ENCODE results near the gene ZNF69. TPM values are rescaled to one million over a fixed set of nuclear protein-coding genes. Genes with fewer than 3 reads are reported as not detected.
"Not testable (repeated sequence)": the region's sequence is repeated elsewhere in the genome, so short reads cannot be mapped to it uniquely, and the experiment has no call there.

Gene ZNF69
- total and polyA plus RNA-seq, 12 donors, result 5.5 to 138 (median 11.9) TPM

DNA sequence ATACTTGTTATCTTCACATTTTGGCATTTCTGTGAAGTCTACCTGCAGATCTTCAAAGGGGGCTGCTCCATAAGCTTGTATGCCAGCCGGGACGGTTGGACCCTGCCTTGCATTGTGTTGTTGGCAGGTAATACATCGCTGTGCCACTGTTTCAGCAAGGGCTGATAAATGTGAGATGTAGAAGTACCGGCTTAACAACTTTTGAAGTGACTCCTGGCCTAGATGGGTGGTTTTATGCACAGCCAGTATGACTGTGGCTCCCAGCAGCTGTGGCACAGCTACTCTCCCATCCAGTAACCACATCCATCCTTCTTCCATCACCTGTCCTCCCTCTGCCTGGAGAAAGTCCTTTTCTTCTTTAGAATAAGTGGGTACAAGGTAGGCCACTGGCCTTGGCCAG lies 57.1 kb downstream of the ZNF69 start:
- Histone ChIP-seq H3K4me1 (replicated peaks in 1 of 2) (no peaks in the 10 kb centered on the region), H3K9me3 (replicated peaks in 1 of 3) (peaks cover 4 to 88% (median 26%) of the 10 kb centered on the region in 3 donors), H3K27ac (no peak overlapping the region), H3K36me3 (replicated peaks in 1 of 2) (peaks cover 0 to 26% of the 10 kb centered on the region in 2 donors), H3K4me3 (no peak overlapping the region), H3K27me3 (no peaks in the 10 kb centered on the region)
- 93 to 99% (median 96%) methylated on average over 4 of the region's 4 CpGs for WGBS, 4 donors
- no peak for DNase-seq
- TF ChIP-seq, protein P1, sequence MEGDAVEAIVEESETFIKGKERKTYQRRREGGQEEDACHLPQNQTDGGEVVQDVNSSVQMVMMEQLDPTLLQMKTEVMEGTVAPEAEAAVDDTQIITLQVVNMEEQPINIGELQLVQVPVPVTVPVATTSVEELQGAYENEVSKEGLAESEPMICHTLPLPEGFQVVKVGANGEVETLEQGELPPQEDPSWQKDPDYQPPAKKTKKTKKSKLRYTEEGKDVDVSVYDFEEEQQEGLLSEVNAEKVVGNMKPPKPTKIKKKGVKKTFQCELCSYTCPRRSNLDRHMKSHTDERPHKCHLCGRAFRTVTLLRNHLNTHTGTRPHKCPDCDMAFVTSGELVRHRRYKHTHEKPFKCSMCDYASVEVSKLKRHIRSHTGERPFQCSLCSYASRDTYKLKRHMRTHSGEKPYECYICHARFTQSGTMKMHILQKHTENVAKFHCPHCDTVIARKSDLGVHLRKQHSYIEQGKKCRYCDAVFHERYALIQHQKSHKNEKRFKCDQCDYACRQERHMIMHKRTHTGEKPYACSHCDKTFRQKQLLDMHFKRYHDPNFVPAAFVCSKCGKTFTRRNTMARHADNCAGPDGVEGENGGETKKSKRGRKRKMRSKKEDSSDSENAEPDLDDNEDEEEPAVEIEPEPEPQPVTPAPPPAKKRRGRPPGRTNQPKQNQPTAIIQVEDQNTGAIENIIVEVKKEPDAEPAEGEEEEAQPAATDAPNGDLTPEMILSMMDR (IDR thresholded peaks at IDR 0.05), result no peak
- no peak for TF ChIP-seq POLR2A (IDR thresholded peaks at IDR 0.05)
- intact Hi-C loops (cut with DNase I), result no loop called here

DNA sequence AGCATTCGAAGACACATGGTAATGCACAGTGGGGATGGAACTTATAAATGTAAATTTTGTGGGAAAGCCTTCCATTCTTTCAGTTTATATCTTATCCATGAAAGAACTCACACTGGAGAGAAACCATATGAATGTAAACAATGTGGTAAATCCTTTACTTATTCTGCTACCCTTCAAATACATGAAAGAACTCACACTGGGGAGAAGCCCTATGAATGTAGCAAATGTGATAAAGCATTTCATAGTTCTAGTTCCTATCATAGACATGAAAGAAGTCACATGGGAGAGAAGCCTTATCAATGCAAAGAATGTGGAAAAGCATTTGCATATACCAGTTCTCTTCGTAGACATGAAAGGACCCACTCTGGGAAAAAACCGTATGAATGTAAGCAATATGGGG lies 61.1 kb downstream of the ZNF69 start:
- peaks cover 15 to 90% (median 26%) of the 10 kb centered on the region in 3 donors for H3K9me3 ChIP-seq (replicated peaks in 1 of 3)
- 93 to 98% (median 96%) methylated on average over 3 of the region's 3 CpGs for WGBS, 4 donors
- no peak for DNase-seq
- intact Hi-C loops (cut with DNase I), result no loop called here
- no peak overlapping the region for H3K27ac ChIP-seq
- no peaks in the 10 kb centered on the region for H3K27me3 ChIP-seq
- H3K4me1 ChIP-seq (replicated peaks in 1 of 2), result no peaks in the 10 kb centered on the region
- H3K36me3 ChIP-seq (replicated peaks in 1 of 2), result peaks cover 0 to 28% of the 10 kb centered on the region in 2 donors
- no peak for TF ChIP-seq POLR2A (IDR thresholded peaks at IDR 0.05)
- TF ChIP-seq, protein P1 (IDR thresholded peaks at IDR 0.05), result no peak
- H3K4me3 ChIP-seq, result peak overlapping the region in 1 of 4 donors; percentile 31

DNA sequence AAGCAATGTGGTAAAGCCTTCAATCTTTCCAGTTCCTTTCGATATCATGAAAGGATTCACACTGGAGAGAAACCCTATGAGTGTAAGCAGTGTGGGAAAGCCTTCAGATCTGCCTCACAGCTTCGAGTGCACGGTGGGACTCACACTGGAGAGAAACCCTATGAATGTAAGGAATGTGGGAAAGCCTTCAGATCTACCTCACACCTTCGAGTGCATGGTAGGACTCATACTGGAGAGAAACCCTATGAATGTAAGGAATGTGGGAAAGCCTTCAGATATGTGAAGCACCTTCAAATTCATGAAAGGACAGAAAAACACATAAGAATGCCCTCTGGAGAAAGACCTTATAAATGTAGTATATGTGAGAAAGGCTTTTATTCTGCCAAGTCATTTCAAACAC lies 61.6 kb downstream of the ZNF69 start:
- peaks cover 15 to 84% (median 26%) of the 10 kb centered on the region in 3 donors for H3K9me3 ChIP-seq (replicated peaks in 1 of 3)
- H3K27me3 ChIP-seq, result no peaks in the 10 kb centered on the region
- TF ChIP-seq POLR2A (IDR thresholded peaks at IDR 0.05), result no peak
- TF ChIP-seq, protein P1 (IDR thresholded peaks at IDR 0.05), result no peak
- WGBS, 4 donors, result 94 to 98% (median 96%) methylated on average over 4 of the region's 4 CpGs
- H3K27ac ChIP-seq, result no peak overlapping the region
- H3K36me3 ChIP-seq (replicated peaks in 1 of 2), result peaks cover 0 to 28% of the 10 kb centered on the region in 2 donors
- no peak for DNase-seq
- H3K4me3 ChIP-seq, result peak overlapping the region in 1 of 4 donors; percentile 31
- H3K4me1 ChIP-seq (replicated peaks in 1 of 2), result no peaks in the 10 kb centered on the region
- intact Hi-C loops (cut with DNase I), result no loop called here

DNA sequence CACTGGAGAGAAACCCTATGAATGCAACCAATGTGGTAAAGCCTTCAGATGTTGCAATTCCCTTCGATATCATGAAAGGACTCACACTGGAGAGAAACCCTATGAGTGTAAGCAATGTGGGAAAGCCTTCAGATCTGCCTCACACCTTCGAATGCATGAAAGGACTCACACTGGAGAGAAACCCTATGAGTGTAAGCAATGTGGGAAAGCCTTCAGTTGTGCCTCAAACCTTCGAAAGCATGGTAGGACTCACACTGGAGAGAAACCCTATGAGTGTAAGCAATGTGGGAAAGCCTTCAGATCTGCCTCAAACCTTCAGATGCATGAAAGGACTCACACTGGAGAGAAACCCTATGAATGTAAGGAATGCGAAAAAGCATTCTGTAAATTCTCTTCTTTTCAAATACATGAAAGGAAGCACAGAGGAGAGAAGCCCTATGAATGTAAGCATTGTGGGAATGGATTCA lies 62.1 kb downstream of the ZNF69 start:
- H3K27ac ChIP-seq; H3K4me1 ChIP-seq (replicated peaks in 1 of 2); DNase-seq; intact Hi-C loops (cut with DNase I); H3K27me3 ChIP-seq: not testable (repeated sequence)
- H3K4me3 ChIP-seq, result peak overlapping the region in 1 of 4 donors; percentile 31
- H3K36me3 ChIP-seq (replicated peaks in 1 of 2), result peaks cover 0 to 28% of the 10 kb centered on the region in 2 donors
- H3K9me3 ChIP-seq (replicated peaks in 1 of 3), result peaks cover 15 to 80% (median 26%) of the 10 kb centered on the region in 3 donors
- 92 to 100% (median 98%) methylated on average over 4 of the region's 4 CpGs for WGBS, 4 donors

DNA sequence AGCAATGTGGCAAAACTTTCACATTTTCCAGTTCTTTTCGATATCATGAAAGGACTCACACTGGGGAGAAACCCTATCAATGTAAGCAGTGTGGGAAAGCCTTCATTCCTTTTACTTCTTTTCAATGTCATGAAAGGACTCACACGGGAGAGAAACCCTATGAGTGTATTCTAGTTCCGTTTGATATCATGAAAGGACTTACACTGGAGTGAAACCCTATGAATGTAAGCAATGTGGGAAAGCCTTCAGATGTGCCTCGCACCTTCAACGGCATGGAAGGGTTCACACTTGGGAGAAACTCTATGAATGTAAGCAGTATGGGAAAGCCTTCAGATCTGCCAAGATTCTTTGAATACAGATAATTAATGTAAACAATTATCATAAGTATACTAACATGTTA lies 62.7 kb downstream of the ZNF69 start:
- Histone ChIP-seq H3K9me3 (replicated peaks in 1 of 3) (peaks cover 15 to 75% (median 26%) of the 10 kb centered on the region in 3 donors), H3K27me3 (no peaks in the 10 kb centered on the region), H3K4me1 (replicated peaks in 1 of 2) (no peaks in the 10 kb centered on the region), H3K36me3 (replicated peaks in 1 of 2) (peaks cover 0 to 28% of the 10 kb centered on the region in 2 donors), H3K4me3 (peak overlapping the region in 1 of 4 donors; percentile 31), H3K27ac (no peak overlapping the region)
- no peak for DNase-seq
- 96 to 99% (median 96%) methylated on average over 5 of the region's 5 CpGs for WGBS, 4 donors
- intact Hi-C loops (cut with DNase I), result no loop called here
- TF ChIP-seq POLR2A (IDR thresholded peaks at IDR 0.05), result no peak
- TF ChIP-seq, protein P1 (IDR thresholded peaks at IDR 0.05), result no peak
